ENCODE measurements around the gene ASAH2.
"Not testable (repeated sequence)": the region's sequence is repeated elsewhere in the genome, so short reads cannot be mapped to it uniquely, and the experiment has no call there.

DNA sequence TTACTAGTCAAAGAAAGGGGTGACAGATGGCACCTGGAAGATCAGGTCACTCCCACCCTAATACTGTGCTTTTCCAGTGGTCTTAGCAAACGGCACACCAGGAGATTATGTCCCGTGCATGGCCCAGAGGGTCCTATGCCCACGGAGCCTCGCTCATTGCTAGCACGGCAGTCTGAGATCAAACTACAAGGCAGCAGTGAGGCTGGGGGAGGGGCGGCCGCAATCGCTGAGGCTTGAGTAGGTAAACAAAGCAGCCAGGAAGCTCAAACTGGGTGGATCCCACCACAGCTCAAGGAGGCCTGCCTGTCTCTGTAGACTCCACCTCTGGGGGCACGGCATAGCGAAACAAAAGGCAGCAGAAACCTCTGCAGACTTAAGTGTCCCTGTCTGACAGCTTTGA lies 11.3 kb upstream of the ASAH2 start:
- TF ChIP-seq, protein P1, sequence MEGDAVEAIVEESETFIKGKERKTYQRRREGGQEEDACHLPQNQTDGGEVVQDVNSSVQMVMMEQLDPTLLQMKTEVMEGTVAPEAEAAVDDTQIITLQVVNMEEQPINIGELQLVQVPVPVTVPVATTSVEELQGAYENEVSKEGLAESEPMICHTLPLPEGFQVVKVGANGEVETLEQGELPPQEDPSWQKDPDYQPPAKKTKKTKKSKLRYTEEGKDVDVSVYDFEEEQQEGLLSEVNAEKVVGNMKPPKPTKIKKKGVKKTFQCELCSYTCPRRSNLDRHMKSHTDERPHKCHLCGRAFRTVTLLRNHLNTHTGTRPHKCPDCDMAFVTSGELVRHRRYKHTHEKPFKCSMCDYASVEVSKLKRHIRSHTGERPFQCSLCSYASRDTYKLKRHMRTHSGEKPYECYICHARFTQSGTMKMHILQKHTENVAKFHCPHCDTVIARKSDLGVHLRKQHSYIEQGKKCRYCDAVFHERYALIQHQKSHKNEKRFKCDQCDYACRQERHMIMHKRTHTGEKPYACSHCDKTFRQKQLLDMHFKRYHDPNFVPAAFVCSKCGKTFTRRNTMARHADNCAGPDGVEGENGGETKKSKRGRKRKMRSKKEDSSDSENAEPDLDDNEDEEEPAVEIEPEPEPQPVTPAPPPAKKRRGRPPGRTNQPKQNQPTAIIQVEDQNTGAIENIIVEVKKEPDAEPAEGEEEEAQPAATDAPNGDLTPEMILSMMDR (IDR thresholded peaks at IDR 0.05; ENCODE audit: low read length): not testable (repeated sequence)
- not testable (repeated sequence) for TF ChIP-seq EZH2 (optimal IDR thresholded peaks at IDR 0.05; ENCODE audit: low read depth, low read length)

Data from MM.1S (cell line).